DMS53 treated with DMSO at 0.1 percent for 48 hours (cell line): ENCODE results near the gene ALCAM.

Experiments
- DNase-seq: peaks from one replicate; lab custom pipeline; 2025; ENCODE audit not compliant: unreplicated experiment; lab: John Stamatoyannopoulos, UW

ALCAM gene

DNA sequence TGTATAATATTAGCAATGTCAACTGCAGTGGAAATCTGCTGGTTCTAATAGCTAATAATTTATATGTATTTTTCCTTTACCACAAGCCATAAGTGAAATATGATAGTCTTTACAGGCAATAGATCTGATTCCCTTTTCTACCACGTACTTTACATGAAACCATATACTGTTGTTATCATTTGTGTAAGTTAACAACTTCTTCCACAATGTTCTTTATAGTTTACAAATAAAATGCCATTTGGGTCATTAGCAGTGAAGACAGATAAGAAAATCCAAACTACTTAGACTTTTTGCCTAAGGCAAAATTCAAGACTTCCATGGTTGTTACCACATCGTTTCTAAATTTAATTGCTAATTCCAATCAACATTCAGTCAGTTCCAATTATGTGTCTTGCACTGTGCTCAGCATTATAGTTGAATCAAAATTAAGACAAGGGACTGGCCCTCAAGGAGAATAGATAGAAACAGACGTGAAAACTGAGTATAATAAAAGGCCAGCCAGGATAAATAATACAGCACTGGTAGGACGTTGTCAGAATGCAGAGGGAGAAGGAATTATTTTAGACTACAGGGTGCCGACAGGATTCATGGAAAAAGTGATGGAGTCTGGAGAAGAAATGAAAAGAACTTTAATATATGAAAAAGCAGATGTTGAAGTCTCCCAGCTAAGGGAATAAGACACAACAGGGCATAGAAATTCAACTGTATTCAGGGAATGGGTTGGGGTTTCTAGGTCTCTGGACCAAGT, 249.8 kb downstream of the ALCAM start:
- no peak for DNase-seq

DNA sequence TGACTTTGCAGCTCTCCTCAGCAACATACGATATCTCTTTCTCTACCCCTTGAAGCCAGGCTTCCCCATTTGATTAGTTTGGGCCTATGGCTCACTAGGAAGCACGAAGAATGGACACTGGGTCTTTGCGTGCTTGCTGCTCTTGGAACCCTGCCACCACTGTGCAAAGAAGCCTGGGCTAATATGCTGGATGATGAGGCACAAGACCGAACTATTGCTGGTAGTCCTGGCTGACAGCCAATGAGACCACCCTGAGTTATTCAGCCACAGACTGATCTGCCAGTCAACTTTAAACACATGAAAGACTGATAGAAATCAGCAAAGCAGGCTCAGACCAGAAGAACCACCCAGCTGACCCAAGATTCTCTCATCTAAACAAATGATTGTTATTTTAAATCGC, 251.8 kb downstream of the ALCAM start:
- no peak for DNase-seq

DNA sequence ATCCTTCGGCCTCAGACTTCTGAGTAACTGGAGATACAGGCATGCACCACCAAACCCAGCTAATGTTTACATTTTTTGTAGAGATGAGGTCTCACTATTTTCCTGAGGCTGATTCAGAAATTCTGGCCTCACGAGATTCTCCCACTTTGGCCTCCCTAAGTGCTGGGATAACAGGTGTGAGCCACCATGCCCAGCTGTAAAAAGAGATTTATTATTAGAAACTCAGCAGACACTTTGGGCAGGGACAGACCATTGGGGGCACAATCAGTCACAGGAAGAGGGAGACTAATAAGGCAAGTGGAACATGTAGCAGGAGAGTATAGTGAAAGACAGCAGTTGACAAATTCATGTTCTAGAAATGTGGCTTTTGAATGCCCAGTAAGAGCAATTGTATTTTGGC, 252.9 kb downstream of the ALCAM start:
- no peak for DNase-seq

DNA sequence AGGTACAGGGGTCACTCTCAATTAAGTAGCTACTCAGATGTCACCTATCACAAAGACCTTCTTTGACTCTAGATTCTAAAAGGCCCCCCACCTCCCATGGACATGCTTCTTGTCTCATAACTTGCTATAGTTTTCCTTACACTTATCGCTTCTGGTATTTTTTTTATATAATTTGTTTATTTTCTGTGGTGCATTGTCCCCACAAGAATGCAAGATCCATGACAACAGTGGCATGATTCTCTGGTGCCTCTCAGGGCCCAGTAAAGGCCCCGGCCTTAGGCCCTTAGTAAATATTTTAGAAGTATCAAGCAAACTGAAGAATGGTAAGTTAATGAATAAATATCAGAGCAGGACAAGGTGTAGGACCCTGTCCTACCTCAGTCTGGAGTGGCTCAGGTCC, 253.5 kb downstream of the ALCAM start:
- DNase-seq = no peak

DNA sequence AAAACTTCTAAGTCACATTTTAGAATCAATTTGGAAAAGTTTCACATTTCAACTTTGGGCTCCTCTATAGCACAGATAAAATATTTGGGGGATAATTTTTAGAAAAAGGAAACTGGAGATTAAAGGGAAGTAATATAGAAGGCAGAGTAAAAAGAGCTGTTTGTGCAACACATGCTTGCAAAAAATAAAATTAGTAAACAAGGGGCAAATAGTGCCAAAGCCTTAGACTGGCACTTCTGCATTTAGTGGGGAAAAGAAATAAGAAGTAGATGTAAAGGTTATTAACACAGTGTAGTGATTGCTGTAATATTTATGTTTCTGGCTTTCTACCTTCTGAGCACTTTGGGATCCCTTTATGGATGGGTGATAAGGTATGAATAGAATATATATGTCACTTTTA, 255.5 kb downstream of the ALCAM start:
- no peak for DNase-seq
